ENCODE data around the gene TTYH1.

GRCh38 chr19:54480051-54480450 lies 64.8 kb downstream of the TTYH1 start:
- no peak for TF ChIP-seq POLR2A (IDR thresholded peaks at IDR 0.05; ENCODE audit: low read depth, low read length)
- TF ChIP-seq POLR2AphosphoS5 (IDR thresholded peaks at IDR 0.05; ENCODE audit: insufficient read depth, low read depth, low read length) = no peak
- TF ChIP-seq CTCF (IDR thresholded peaks at IDR 0.05; ENCODE audit: extremely low read depth in 1 of 2, insufficient read depth in 1 of 2, low read depth in 1 of 2, low read length in 2 of 2) = no peak
